AG09319 (cell line): ENCODE measurements around the gene PAX4.

Experiments used
- DNase-seq: peaks from one replicate; pipeline ENCODE4 v3.0.0-alpha.2; 2010; ENCODE audit warnings: low read depth; ENCODE audit errors: extremely low read depth
- CTCF ChIP-seq: IDR thresholded peaks from 2 replicates; pipeline ENCODE4 v1.5.1; 2011; ENCODE audit warnings: low read depth, mild to moderate bottlenecking, inconsistent platforms, low read length, moderate library complexity

PAX4 gene

GRCh38 chr7:127654404-127655394 lies 36.8 kb upstream of the PAX4 start:
- TF ChIP-seq CTCF: no peak
- DNase-seq: no peak

GRCh38 chr7:127653396-127653795 lies 35.5 kb upstream of the PAX4 start:
- TF ChIP-seq CTCF: no peak
- DNase-seq: no peak

GRCh38 chr7:127652333-127653248 lies 34.6 kb upstream of the PAX4 start:
- TF ChIP-seq CTCF: no peak
- no peak for DNase-seq

- peak; percentile 95 for DNase-seq
- TF ChIP-seq CTCF: no peak
Observed at GRCh38 chr7:127651556-127652332, 33.8 kb upstream of the PAX4 start, which contains the start of gene SND1. TSS of gene SND1 (plus strand) at chr7:127652194. CDS start at chr7:127652374, 180 bp downstream.

GRCh38 chr7:127650847-127651555 lies 33.1 kb upstream of the PAX4 start:
- TF ChIP-seq CTCF: no peak
- DNase-seq: no peak

- DNase-seq: no peak
- no peak for TF ChIP-seq CTCF
Observed at GRCh38 chr7:127648986-127649385, 31.0 kb upstream of the PAX4 start.
